NT2/D1 (cell line): ENCODE results near the gene WNK1.

Experiments used
- SUZ12 ChIP-seq: IDR thresholded peaks from 2 replicates; pipeline ENCODE4 v1.6.1; 2011; ENCODE audit not compliant: insufficient read length, insufficient read depth; ENCODE audit errors: extremely low read depth
- YY1 ChIP-seq: IDR thresholded peaks from 2 replicates; pipeline ENCODE4 v1.6.1; 2011; ENCODE audit not compliant: insufficient read length, insufficient read depth
- ZNF274 ChIP-seq: IDR thresholded peaks from 2 replicates; pipeline ENCODE4 v1.6.1; 2011; ENCODE audit warnings: mild to moderate bottlenecking, low read depth, low read length

GRCh38 chr12:906062-906585 lies 153.7 kb downstream of the WNK1 start:
- no peak for TF ChIP-seq SUZ12
- no peak for TF ChIP-seq YY1
- TF ChIP-seq ZNF274: no peak
